ENCODE data around the gene ZKSCAN3. TPM values are rescaled to one million over a fixed set of nuclear protein-coding genes. Genes with fewer than 3 reads are reported as not detected.

ZKSCAN3 gene
- total RNA-seq, 1 experiment from 2014 or later: 11.2 TPM

DNA sequence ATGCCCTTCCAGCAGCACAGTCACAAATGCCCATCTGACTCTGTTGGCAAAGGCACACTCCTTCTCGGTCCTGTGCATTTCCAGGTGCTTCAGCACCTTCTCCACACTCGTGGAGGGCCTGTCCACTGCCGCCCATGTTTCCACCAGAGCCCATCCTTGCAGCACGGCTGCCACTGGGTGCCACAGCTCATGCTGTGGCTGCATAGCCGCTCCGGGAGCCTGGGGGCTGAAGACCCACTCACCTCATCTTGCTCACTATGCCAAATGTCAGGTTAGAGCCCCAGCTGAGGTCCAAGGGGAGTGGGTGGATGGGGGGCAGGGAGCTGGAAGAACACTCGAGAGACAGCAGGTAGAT, 6.9 kb downstream of the ZKSCAN3 start:
- Histone ChIP-seq H3K9me2 (ENCODE audit: insufficient read depth) (no peaks in the 10 kb centered on the region), H3K79me2 (ENCODE audit: insufficient read depth, low read length) (peaks cover 50% of the 10 kb centered on the region), H3K9ac (ENCODE audit: low read length) (peak overlapping the region; percentile 70), H3K27ac (ENCODE audit: low read depth, low read length) (peak overlapping the region; percentile 85), H3K9me3 (ENCODE audit: control insufficient read depth in 1 of 2, insufficient read depth in 1 of 2, low read depth in 1 of 2, low read length in 2 of 2) (no peaks in the 10 kb centered on the region), H3K4me3 (replicated peaks in 1 of 2; ENCODE audit: low read depth in 1 of 2, low read length in 2 of 2) (no peak overlapping the region), H3K4me1 (ENCODE audit: control insufficient read depth in 1 of 2, insufficient read depth in 2 of 2, low read length in 2 of 2) (peaks cover 32 to 49% of the 10 kb centered on the region in 2 experiments), H3K27me3 (ENCODE audit: insufficient read depth, low read length) (no peaks in the 10 kb centered on the region), H3K36me3 (ENCODE audit: control insufficient read depth in 1 of 2, insufficient read depth in 2 of 2, low read length in 2 of 2) (peaks cover 3 to 4% of the 10 kb centered on the region in 2 experiments; a peak in 2 of 4 replicates), H4K20me1 (ENCODE audit: insufficient read depth) (no peaks in the 10 kb centered on the region), H3K4me2 (ENCODE audit: low read length) (peak overlapping the region; percentile 94), H2AFZ (ENCODE audit: low read depth, low read length, poor library complexity, severe bottlenecking) (no peak overlapping the region)
- no peak for TF ChIP-seq YY1 (IDR thresholded peaks at IDR 0.05; ENCODE audit: extremely low read depth, insufficient replicate concordance, low read depth, low read length)
- no peak for TF ChIP-seq EGR1 (IDR thresholded peaks at IDR 0.05; ENCODE audit: low read depth)
- TF ChIP-seq TCF7L2 (IDR thresholded peaks at IDR 0.05; ENCODE audit: borderline replicate concordance, extremely low read depth, insufficient read depth, insufficient read length): no peak
- TF ChIP-seq EZH2 (IDR thresholded peaks at IDR 0.05): no peak
- TF ChIP-seq EZH2phosphoT487 (IDR thresholded peaks at IDR 0.05; ENCODE audit: borderline replicate concordance): no peak
- TF ChIP-seq, protein P1, sequence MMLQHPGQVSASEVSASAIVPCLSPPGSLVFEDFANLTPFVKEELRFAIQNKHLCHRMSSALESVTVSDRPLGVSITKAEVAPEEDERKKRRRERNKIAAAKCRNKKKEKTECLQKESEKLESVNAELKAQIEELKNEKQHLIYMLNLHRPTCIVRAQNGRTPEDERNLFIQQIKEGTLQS (IDR thresholded peaks at IDR 0.05): no peak
- TF ChIP-seq, protein P2, sequence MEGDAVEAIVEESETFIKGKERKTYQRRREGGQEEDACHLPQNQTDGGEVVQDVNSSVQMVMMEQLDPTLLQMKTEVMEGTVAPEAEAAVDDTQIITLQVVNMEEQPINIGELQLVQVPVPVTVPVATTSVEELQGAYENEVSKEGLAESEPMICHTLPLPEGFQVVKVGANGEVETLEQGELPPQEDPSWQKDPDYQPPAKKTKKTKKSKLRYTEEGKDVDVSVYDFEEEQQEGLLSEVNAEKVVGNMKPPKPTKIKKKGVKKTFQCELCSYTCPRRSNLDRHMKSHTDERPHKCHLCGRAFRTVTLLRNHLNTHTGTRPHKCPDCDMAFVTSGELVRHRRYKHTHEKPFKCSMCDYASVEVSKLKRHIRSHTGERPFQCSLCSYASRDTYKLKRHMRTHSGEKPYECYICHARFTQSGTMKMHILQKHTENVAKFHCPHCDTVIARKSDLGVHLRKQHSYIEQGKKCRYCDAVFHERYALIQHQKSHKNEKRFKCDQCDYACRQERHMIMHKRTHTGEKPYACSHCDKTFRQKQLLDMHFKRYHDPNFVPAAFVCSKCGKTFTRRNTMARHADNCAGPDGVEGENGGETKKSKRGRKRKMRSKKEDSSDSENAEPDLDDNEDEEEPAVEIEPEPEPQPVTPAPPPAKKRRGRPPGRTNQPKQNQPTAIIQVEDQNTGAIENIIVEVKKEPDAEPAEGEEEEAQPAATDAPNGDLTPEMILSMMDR (IDR thresholded peaks at IDR 0.05 in 2 of 3, conservative IDR thresholded peaks at IDR 0.05 in 1 of 3; ENCODE audit: borderline replicate concordance in 1 of 3, insufficient read depth in 1 of 3, low read depth in 2 of 3, low read length in 2 of 3): no peak
- TF ChIP-seq, protein P3, sequence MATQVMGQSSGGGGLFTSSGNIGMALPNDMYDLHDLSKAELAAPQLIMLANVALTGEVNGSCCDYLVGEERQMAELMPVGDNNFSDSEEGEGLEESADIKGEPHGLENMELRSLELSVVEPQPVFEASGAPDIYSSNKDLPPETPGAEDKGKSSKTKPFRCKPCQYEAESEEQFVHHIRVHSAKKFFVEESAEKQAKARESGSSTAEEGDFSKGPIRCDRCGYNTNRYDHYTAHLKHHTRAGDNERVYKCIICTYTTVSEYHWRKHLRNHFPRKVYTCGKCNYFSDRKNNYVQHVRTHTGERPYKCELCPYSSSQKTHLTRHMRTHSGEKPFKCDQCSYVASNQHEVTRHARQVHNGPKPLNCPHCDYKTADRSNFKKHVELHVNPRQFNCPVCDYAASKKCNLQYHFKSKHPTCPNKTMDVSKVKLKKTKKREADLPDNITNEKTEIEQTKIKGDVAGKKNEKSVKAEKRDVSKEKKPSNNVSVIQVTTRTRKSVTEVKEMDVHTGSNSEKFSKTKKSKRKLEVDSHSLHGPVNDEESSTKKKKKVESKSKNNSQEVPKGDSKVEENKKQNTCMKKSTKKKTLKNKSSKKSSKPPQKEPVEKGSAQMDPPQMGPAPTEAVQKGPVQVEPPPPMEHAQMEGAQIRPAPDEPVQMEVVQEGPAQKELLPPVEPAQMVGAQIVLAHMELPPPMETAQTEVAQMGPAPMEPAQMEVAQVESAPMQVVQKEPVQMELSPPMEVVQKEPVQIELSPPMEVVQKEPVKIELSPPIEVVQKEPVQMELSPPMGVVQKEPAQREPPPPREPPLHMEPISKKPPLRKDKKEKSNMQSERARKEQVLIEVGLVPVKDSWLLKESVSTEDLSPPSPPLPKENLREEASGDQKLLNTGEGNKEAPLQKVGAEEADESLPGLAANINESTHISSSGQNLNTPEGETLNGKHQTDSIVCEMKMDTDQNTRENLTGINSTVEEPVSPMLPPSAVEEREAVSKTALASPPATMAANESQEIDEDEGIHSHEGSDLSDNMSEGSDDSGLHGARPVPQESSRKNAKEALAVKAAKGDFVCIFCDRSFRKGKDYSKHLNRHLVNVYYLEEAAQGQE (IDR thresholded peaks at IDR 0.05; ENCODE audit: low read depth): no peak
- no peak for TF ChIP-seq CEBPB (IDR thresholded peaks at IDR 0.05; ENCODE audit: low read depth)
- no peak for TF ChIP-seq POLR2AphosphoS5 (IDR thresholded peaks at IDR 0.05; ENCODE audit: low read depth, low read length)
- no peak for TF ChIP-seq SRF (IDR thresholded peaks at IDR 0.05; ENCODE audit: low read depth)
- TF ChIP-seq SP1 (IDR thresholded peaks at IDR 0.05; ENCODE audit: low read depth): no peak
- TF ChIP-seq SIN3A (IDR thresholded peaks at IDR 0.05; ENCODE audit: low read depth): no peak
- no peak for TF ChIP-seq ELF1 (IDR thresholded peaks at IDR 0.05; ENCODE audit: borderline replicate concordance, low read depth)
- TF ChIP-seq, protein P4, sequence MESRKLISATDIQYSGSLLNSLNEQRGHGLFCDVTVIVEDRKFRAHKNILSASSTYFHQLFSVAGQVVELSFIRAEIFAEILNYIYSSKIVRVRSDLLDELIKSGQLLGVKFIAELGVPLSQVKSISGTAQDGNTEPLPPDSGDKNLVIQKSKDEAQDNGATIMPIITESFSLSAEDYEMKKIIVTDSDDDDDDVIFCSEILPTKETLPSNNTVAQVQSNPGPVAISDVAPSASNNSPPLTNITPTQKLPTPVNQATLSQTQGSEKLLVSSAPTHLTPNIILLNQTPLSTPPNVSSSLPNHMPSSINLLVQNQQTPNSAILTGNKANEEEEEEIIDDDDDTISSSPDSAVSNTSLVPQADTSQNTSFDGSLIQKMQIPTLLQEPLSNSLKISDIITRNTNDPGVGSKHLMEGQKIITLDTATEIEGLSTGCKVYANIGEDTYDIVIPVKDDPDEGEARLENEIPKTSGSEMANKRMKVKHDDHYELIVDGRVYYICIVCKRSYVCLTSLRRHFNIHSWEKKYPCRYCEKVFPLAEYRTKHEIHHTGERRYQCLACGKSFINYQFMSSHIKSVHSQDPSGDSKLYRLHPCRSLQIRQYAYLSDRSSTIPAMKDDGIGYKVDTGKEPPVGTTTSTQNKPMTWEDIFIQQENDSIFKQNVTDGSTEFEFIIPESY (IDR thresholded peaks at IDR 0.05; ENCODE audit: extremely low read depth, insufficient replicate concordance, low read length): no peak
- TF ChIP-seq POLR2A (IDR thresholded peaks at IDR 0.05; ENCODE audit: borderline replicate concordance, extremely low read depth, insufficient read depth, insufficient read length): no peak
- RAD21 ChIA-PET (ENCODE audit: low non-redundant PET in 1 of 2, low total read pairs in 2 of 2, uncharacterized antibody in 2 of 2, unreplicated experiment in 2 of 2): interaction anchor here (1.3 to 1.7 kb wide), 3 partner anchors 104 to 215 kb away, joined by 3 to 4 read pairs (median 3); partner anchors contain the start of genes ZKSCAN8 (in 2 of the 2) and ZKSCAN4 (in 1 of the 2)
- DNase-seq (ENCODE audit: low read depth, low spot score) (no peak), ATAC-seq (no peak)
- POLR2A ChIA-PET: interaction anchor here (0.9 to 2.8 kb wide), 9 partner anchors 14 to 518 kb away, joined by 3 to 14 read pairs (median 4); partner anchors contain the start of gene ZKSCAN8
- CTCF ChIA-PET: interaction anchor here (0.6 to 2.7 kb wide), 15 partner anchors 14 to 519 kb away, joined by 3 to 20 read pairs (median 4); partner anchors contain the start of genes ZKSCAN4 and ZKSCAN8
- intact Hi-C loops (cut with micrococcal nuclease): loop anchor here (1.0 to 10.0 kb wide), 5 partner anchors 104 to 452 kb away; partner anchors contain the start of genes ZKSCAN4 and ZKSCAN8
- no TSS peak for BruUV-seq (replicated peaks)

All from HCT116 (cell line).